Panc1 (cell line): ENCODE data around the gene DDIT3. TPM values are rescaled to one million over a fixed set of nuclear protein-coding genes. Genes with fewer than 3 reads are reported as not detected.
"Not testable (repeated sequence)": the region's sequence is repeated elsewhere in the genome, so short reads cannot be mapped to it uniquely, and the experiment has no call there.

Source experiments
- ATAC-seq: fragments of 200-7000 bp; cut with Tn5 transposase; 2 replicates; pipeline ENCODE4 v1.9.1; 2020; ENCODE audit warnings: mild to moderate bottlenecking, moderate library complexity
- BruUV-seq: library from RNA; stranded (reverse); fragments of 400-500 nt; replicated peaks from 2 replicates; lab custom pipeline; 2021; lab: Mats Ljungman, UMichigan
- CTCF ChIA-PET: fragments of 300-600 bp; sonication (Branson Sonifier 250); formaldehyde crosslinking; loops from one replicate; lab custom pipeline; 2022; ENCODE audit warnings: antibody characterized with exemption; lab: Charles Lee
- POLR2A ChIA-PET: fragments of 300-600 bp; sonication (Branson Sonifier 250); formaldehyde crosslinking; loops from one replicate; lab custom pipeline; 2022; ENCODE audit warnings: antibody characterized with exemption; lab: Charles Lee
- DNase-seq: peaks from one replicate; pipeline ENCODE4 v3.0.0-alpha.2; 2010; ENCODE audit warnings: low read depth, low spot score
- H3K27ac ChIP-seq: 2 replicates; pipeline ENCODE4 v1.5.1; 2011; ENCODE audit warnings: mild to moderate bottlenecking, low read length, inconsistent platforms
- H3K27me3 ChIP-seq: fragments of 200-500 bp; sonication (Bioruptor generic); 2 replicates; pipeline ENCODE4 v1.6.0; 2014; ENCODE audit warnings: low read length, inconsistent platforms; ENCODE audit not compliant: control insufficient read depth, insufficient read depth
- H3K36me3 ChIP-seq: fragments of 200-500 bp; sonication (Bioruptor generic); 2 replicates; pipeline ENCODE4 v1.5.1; 2014; ENCODE audit warnings: inconsistent platforms, mild to moderate bottlenecking, low read length, moderate library complexity; ENCODE audit not compliant: control insufficient read depth, insufficient read depth
- H3K4me1 ChIP-seq: 2 replicates; pipeline ENCODE4 v1.5.1; 2011; ENCODE audit warnings: inconsistent platforms, mild to moderate bottlenecking, low read length, moderate library complexity; ENCODE audit not compliant: control insufficient read depth, insufficient read depth
- H3K4me3 ChIP-seq, 2 experiments: 2 replicates each; pipeline ENCODE4 v1.5.1; 2011 to 2012; ENCODE audit warnings: low read depth in 2 of 2, low read length in 2 of 2, mild to moderate bottlenecking in 2 of 2, inconsistent platforms in 1 of 2, moderate library complexity in 1 of 2
- H3K9me3 ChIP-seq: fragments of 200-500 bp; sonication (Bioruptor generic); 2 replicates; pipeline ENCODE4 v1.5.1; 2014; ENCODE audit warnings: low read depth, mild to moderate bottlenecking, inconsistent platforms, low read length, moderate library complexity; ENCODE audit not compliant: control insufficient read depth, insufficient read depth
- CTCF ChIP-seq: fragments of 450-650 bp; IDR thresholded peaks from 2 replicates; pipeline ENCODE4 v1.5.1; 2017; ENCODE audit warnings: mild to moderate bottlenecking
- POLR2AphosphoS5 ChIP-seq: IDR thresholded peaks from 2 replicates; pipeline ENCODE4 v1.6.1; 2012; ENCODE audit warnings: mild to moderate bottlenecking, low read depth, low read length, moderate library complexity
- REST ChIP-seq, 2 experiments: IDR thresholded peaks; 2 replicates each; pipeline ENCODE4 v1.6.1; 2011 to 2012; ENCODE audit warnings: low read depth in 2 of 2, control low read depth in 1 of 2, low read length in 1 of 2, mild to moderate bottlenecking in 1 of 2, moderate library complexity in 1 of 2; ENCODE audit not compliant: insufficient read depth in 1 of 2
- SIN3A ChIP-seq: IDR thresholded peaks from 2 replicates; pipeline ENCODE4 v1.6.1; 2012; ENCODE audit warnings: low read depth, mild to moderate bottlenecking, low read length, moderate library complexity, borderline replicate concordance; ENCODE audit not compliant: insufficient read depth
- TCF7L2 ChIP-seq: IDR thresholded peaks from 2 replicates; pipeline ENCODE4 v1.6.1; 2011; ENCODE audit warnings: mild to moderate bottlenecking, low read depth, low read length, inconsistent platforms
- in situ Hi-C: cut with HindIII; loops from 2 replicates; pipeline ENCODE4 v1.10.0; 2016; ENCODE audit warnings: low sequenced_read_pairs, low pct_unique_long_range_greater_than_20kb
- intact Hi-C: fragments of 100-400 bp; cut with micrococcal nuclease; formaldehyde crosslinking; loops from one replicate; pipeline ENCODE4 v1.10.0; 2022; ENCODE audit not compliant: unreplicated experiment
- total RNA-seq: library from RNA; stranded (reverse); gene quantifications from one replicate; pipeline ENCODE4 v1.2.1, GENCODE V29; 2021; ENCODE audit not compliant: unreplicated experiment

DDIT3 gene
- total RNA-seq, 1 experiment from 2014 or later = 47.2 TPM

GRCh38 chr12:57514720-57515407 is 5.5 kb downstream of the DDIT3 start:
- in situ Hi-C loops = no loop called here
- peak; percentile 32; the same call in 1 of the 2 replicates for ATAC-seq
- H3K27ac ChIP-seq = peak overlapping the region; percentile 63; the same call in 1 of the 2 replicates

GRCh38 chr12:57514246-57514645 is 6.1 kb downstream of the DDIT3 start:
- in situ Hi-C loops, H3K27me3 ChIP-seq: not testable (repeated sequence)
- peaks cover 17% of the 10 kb centered on the region for H3K36me3 ChIP-seq

More at GRCh38 chr12:57514720-57515407, 5.5 kb downstream of the DDIT3 start:
- Histone ChIP-seq H3K9me3 (no peaks in the 10 kb centered on the region), H3K4me3 (no peak overlapping the region), H3K36me3 (peaks cover 21% of the 10 kb centered on the region), H3K4me1 (peaks cover 36% of the 10 kb centered on the region), H3K27me3 (no peaks in the 10 kb centered on the region)
- CTCF ChIA-PET = no interaction called here
- peak; percentile 39 for DNase-seq
- intact Hi-C loops = no loop called here
- TF ChIP-seq CTCF (no peak), SIN3A (no peak), POLR2AphosphoS5 (no peak; the same call in 1 of the 2 replicates), REST (IDR thresholded peaks at IDR 0.05; ENCODE audit: insufficient read depth in 1 of 2, low read depth in 2 of 2, low read length in 1 of 2) (no peak), TCF7L2 (no peak)
- BruUV-seq = no TSS peak
- POLR2A ChIA-PET = no interaction called here

GRCh38 chr12:57513677-57514076 is 6.6 kb downstream of the DDIT3 start:
- intact Hi-C loops, H3K9me3 ChIP-seq, in situ Hi-C loops, CTCF ChIA-PET, H3K27ac ChIP-seq, H3K4me3 ChIP-seq, BruUV-seq, ATAC-seq, POLR2A ChIA-PET, H3K27me3 ChIP-seq, DNase-seq: not testable (repeated sequence)
- Histone ChIP-seq H3K36me3 (peaks cover 20% of the 10 kb centered on the region), H3K4me1 (peaks cover 32% of the 10 kb centered on the region)

More at GRCh38 chr12:57514246-57514645, 6.1 kb downstream of the DDIT3 start:
- BruUV-seq, CTCF ChIA-PET, H3K4me3 ChIP-seq, POLR2A ChIA-PET, H3K27ac ChIP-seq, DNase-seq, H3K9me3 ChIP-seq, intact Hi-C loops, ATAC-seq: not testable (repeated sequence)
- peaks cover 35% of the 10 kb centered on the region for H3K4me1 ChIP-seq
